LNCaP clone FGC (cell line): ENCODE data around the gene CRIP1.
A peak's percentile ranks its signal among the peaks of the same experiment; 100 is the strongest.

Experiments
- DNase-seq: peaks from one replicate; pipeline ENCODE4 v3.0.0-alpha.2; 2011; ENCODE audit warnings: low read depth
- H3K4me3 ChIP-seq: 2 replicates; pipeline ENCODE4 v1.5.1; 2011; ENCODE audit warnings: mild to moderate bottlenecking, low read depth, low read length, control low read depth
- CTCF ChIP-seq: IDR thresholded peaks from 2 replicates; pipeline ENCODE4 v1.5.1; 2012; ENCODE audit warnings: mild to moderate bottlenecking; ENCODE audit not compliant: control insufficient read depth, insufficient read depth; ENCODE audit errors: extremely low read depth

Gene CRIP1

DNA sequence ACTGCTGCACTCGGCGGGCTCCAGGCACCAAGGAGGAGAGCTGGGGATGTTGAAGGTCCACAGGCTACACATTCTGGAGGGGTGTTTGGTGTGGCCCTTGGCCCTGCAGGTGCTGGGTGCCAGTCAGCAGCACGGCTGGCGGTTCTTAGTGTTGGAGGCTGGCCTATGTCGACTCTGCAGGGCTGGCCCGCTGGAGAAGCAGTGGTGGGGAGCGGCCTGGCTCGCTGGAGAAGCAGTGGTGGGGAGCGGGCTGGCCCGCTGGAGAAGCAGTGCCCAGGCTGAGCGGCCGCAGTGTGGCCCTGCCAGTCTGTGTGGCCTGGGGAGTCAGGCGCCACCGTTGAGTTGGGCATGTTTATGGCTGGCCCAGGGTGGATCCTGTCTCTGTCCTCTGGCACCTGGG lies 39.7 kb upstream of the CRIP1 start:
- DNase-seq: no peak
- H3K4me3 ChIP-seq: no peak overlapping the region
- no peak for TF ChIP-seq CTCF

- no peak for DNase-seq
- H3K4me3 ChIP-seq: no peak overlapping the region
- no peak for TF ChIP-seq CTCF
Observed at GRCh38 chr14:105447651-105448640, 38.7 kb upstream of the CRIP1 start.

- DNase-seq: no peak
- peak; percentile 71 for TF ChIP-seq CTCF
- no peak overlapping the region for H3K4me3 ChIP-seq
Observed at GRCh38 chr14:105448706-105449111, 38.0 kb upstream of the CRIP1 start.

DNA sequence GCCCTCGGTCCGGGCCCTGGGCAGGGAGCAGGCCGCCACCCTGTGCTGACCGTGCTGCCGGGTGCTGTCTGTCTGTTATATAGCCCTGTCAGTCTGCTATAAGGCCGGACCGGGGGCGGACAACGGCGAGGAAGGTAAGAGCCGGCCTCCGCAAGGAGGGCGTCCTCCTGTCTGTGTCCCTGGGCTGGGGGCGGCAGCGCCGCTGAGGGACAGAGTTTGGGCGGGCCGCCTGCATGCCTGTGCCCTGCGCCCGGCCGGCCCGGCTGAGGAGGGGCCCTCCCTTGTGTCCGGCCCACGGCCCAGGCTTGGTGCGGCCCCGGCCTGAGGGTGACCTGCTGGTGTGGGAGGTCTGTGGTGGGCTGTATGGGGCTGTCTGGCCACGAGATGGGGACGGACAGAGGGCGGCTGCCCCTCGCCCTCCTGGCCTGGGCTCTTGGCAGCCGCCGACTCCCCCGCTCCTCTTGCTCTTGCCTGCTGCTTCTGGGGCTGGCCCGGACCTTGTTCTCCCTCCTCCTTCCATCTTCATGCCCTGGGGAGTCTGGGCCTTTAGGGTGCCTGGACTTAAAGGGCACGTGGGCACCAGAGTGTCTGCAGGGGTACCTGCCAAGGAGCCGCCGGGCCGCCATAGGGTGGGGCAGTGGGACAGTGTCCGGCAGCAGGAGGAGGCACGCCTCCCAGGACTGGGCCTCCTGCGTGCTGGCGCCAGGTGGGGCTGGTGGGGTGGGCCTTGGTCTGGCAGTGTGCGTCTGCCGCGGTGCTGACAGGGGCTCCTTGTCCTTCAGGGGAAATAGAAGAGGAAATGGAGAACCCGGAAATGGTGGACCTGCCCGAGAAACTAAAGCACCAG lies 37.2 kb upstream of the CRIP1 start:
- TF ChIP-seq CTCF: no peak
- no peak overlapping the region for H3K4me3 ChIP-seq
- no peak for DNase-seq

DNA sequence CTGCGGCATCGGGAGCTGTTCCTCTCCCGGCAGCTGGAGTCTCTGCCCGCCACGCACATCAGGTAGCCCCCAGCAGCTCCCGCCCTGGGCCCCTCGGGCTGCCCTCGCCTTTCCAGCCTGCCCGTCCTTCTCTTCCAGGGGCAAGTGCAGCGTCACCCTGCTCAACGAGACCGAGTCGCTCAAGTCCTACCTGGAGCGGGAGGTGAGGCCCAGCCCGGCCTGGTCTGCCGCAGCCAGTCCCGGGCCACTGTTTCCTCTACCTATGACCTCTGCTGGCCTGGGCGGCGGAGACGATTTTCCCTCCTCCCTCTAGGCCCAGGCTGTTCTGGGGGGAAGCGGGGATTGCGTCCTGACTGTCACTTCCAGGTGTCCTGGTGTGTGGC lies 36.6 kb upstream of the CRIP1 start:
- no peak for TF ChIP-seq CTCF

DNA sequence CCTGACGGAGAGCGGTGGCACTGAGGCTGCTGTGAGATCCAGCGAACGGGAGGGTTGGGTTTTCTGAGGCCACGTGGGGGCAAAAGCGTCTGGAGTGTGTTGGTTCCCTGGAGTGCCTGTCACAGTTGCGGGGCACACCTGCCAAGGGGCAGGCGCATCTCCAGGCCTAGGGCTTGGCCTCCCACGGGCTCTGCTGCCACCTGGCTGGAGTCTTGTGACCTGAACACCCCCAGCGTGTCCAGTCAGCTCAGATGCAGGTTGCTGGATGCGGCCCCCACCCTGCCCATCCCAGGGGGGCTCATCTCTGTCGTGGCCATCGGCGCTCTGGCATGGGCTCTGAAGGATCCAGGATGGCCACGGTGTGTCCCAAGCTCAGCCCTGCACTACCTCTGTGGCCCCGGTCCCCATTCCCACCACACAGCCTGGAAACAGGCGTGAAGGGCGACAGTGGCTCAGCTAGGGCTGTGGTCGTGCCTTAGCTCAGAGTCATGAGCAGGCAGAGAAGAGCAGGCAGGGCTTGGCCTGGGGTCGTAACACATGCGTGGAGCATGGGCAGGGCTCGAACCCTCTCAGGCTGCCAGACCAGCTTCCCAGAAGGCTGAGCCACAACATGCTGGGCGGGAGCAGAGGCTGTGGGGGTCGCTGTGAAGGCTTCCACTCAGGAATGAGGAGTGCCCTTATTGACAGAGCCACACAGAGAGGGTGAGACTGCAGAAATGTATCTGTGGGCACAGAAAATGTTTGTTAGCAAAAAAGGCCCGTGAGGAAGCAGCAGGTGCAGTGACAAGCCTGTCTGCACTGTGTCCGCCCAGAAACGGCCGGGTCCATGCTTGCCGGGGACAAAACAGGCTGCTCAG lies 35.6 kb upstream of the CRIP1 start:
- TF ChIP-seq CTCF: no peak
- H3K4me3 ChIP-seq: no peak overlapping the region
- DNase-seq: no peak

More for the DNA sequence above, 36.6 kb upstream of the CRIP1 start:
- no peak for DNase-seq
- H3K4me3 ChIP-seq: no peak overlapping the region
